Ovary (tissue), 9 donors: ENCODE measurements around the gene CFAP73. TPM values are rescaled to one million over a fixed set of nuclear protein-coding genes. Genes with fewer than 3 reads are reported as not detected.

Experiments
- DNase-seq, 5 donors: peaks; one replicate each; pipeline ENCODE4 v3.0.0-alpha.2; 2019 to 2020
- H3K27ac ChIP-seq, 2 donors: fragments of 200-600 bp; one replicate each; pipeline versions ENCODE4 v1.5.1 to v1.8.0; 2019 to 2022
- H3K27me3 ChIP-seq: fragments of 200-600 bp; one replicate; pipeline ENCODE4 v1.8.0; 2022
- H3K36me3 ChIP-seq: fragments of 200-600 bp; sonication (generic); one replicate; pipeline ENCODE4 v1.5.1; 2019
- H3K4me1 ChIP-seq: one replicate; pipeline ENCODE4 v1.8.1; 2013; ENCODE audit warnings: mild to moderate bottlenecking, moderate library complexity; ENCODE audit not compliant: insufficient read depth
- H3K4me3 ChIP-seq: fragments of 200-600 bp; sonication (generic); one replicate; pipeline ENCODE4 v1.5.1; 2017
- H3K9me3 ChIP-seq, 2 donors: fragments of 200-600 bp in 1 of 2; sonication (generic) in 1 of 2; one replicate each; pipeline versions ENCODE4 v1.5.1 to v1.8.1; 2013 to 2019; ENCODE audit warnings: mild to moderate bottlenecking in 1 of 2, moderate library complexity in 1 of 2
- EP300 ChIP-seq: sonication (generic); formaldehyde crosslinking; IDR thresholded peaks from one replicate; pipeline ENCODE4 v1.6.1; 2017; ENCODE audit warnings: antibody characterized with exemption
- POLR2A ChIP-seq: fragments of 450-650 bp; IDR thresholded peaks from one replicate; pipeline ENCODE4 v1.6.1; 2017; ENCODE audit warnings: antibody characterized with exemption, mild to moderate bottlenecking, moderate library complexity
- WGBS, 3 donors: extraction: QIAGEN DNeasy Blood & Tissue Kit in 1 of 3; methylation state at CpG; one replicate each; pipeline versions ENCODE4 v1.1.5 to v1.1.7; 2013 to 2017; 5-methylcytosine and 5-hydroxymethylcytosine counted together
- intact Hi-C, 4 donors: fragments of 100-400 bp; cut with DNase I; formaldehyde crosslinking; loops; one replicate each; pipeline versions ENCODE4 v1.11.0 to v1.15.1; 2022 to 2023
- polyA plus RNA-seq, 2 donors: library from polyadenylated mRNA; stranded (reverse); fragments of 200-250 nt in 1 of 2; fragments of 350-450 nt in 1 of 2; fragmentation: Illumina TruSeq in 1 of 2; extraction: RNeasy Lipid Tissue Mini Kit (QIAGEN cat#74804) in 1 of 2; gene quantifications; one replicate each; pipeline ENCODE4 v1.2.3, GENCODE V29; 2013 to 2014
- total RNA-seq, 7 donors: library from RNA; depleted of rRNA in 2 of 7; stranded (reverse); fragments of >200 nt in 2 of 7; fragmentation: NEBNext Ultra II Directional in 3 of 7; extraction: Animal tissue kit (Norgen Biotek cat#: 25700) in 3 of 7; gene quantifications; one replicate each; pipeline versions ENCODE4 v1.1.0 to v1.2.4, GENCODE V29; 2016 to 2023
- TF ChIP-seq, protein P1 (sequence below), 3 donors: fragments of 450-650 bp in 2 of 3; fragments of 200-600 bp in 1 of 3; IDR thresholded peaks; one replicate each; pipeline versions ENCODE4 v1.5.1 to v1.8.0; 2016 to 2022; ENCODE audit warnings: antibody characterized with exemption in 3 of 3, mild to moderate bottlenecking in 1 of 3
- donor health status: DM: no; HTN: no; CAD: no; lungs with moderate emphysema.
- donor health status: DM: no; HTN: no; CAD: no.
- donor health status: Bipolar disorder and iron deficiency.
- donor health status: DM: yes; HTN: yes; CAD: no.
- donor health status: DM: no; HTN: no; CAD: no.
- donor health status: DM: yes; HTN: yes; CAD: no.

The CFAP73 gene
- total and polyA plus RNA-seq, 9 donors, result 0.15 to 38.3 (median 1.5) TPM; not detected in 3

DNA sequence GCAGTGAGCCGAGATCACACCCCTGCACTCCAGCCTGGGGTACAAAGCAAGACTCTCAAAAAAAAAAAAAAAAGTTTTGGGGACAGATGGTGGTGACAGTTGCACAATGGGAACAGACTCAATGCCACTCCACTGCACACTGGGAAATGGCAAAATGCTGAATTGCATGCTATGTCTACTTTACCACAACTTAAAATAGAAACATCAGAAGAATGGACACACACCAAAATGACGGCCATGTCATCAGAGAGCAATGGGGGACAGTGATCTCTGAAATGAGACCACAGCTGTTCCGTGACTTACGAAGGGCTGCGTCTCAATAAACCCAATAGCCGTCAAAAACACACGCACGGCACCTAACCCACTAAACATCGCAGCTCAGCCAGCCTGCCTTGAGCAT lies 22.0 kb downstream of the CFAP73 start:
- H3K36me3 ChIP-seq, result no peaks in the 10 kb centered on the region
- H3K9me3 ChIP-seq, result no peaks in the 10 kb centered on the region
- no peak overlapping the region for H3K4me3 ChIP-seq
- no peak overlapping the region for H3K27ac ChIP-seq
- DNase-seq, result no peak
- 93 to 97% (median 96%) methylated on average over 9 of the region's 9 CpGs for WGBS, 3 donors
- peaks cover 4% of the 10 kb centered on the region for H3K4me1 ChIP-seq
- intact Hi-C loops, result loop anchor here in 2 of 4 donors (5.0 to 10.0 kb wide), 2 partner anchors 119 to 263 kb away; no protein-coding TSS in a partner anchor
- H3K27me3 ChIP-seq, result no peaks in the 10 kb centered on the region
- no peak for TF ChIP-seq EP300
- no peak for TF ChIP-seq POLR2A
- TF ChIP-seq, protein P1, sequence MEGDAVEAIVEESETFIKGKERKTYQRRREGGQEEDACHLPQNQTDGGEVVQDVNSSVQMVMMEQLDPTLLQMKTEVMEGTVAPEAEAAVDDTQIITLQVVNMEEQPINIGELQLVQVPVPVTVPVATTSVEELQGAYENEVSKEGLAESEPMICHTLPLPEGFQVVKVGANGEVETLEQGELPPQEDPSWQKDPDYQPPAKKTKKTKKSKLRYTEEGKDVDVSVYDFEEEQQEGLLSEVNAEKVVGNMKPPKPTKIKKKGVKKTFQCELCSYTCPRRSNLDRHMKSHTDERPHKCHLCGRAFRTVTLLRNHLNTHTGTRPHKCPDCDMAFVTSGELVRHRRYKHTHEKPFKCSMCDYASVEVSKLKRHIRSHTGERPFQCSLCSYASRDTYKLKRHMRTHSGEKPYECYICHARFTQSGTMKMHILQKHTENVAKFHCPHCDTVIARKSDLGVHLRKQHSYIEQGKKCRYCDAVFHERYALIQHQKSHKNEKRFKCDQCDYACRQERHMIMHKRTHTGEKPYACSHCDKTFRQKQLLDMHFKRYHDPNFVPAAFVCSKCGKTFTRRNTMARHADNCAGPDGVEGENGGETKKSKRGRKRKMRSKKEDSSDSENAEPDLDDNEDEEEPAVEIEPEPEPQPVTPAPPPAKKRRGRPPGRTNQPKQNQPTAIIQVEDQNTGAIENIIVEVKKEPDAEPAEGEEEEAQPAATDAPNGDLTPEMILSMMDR (IDR thresholded peaks at IDR 0.05), result no peak

DNA sequence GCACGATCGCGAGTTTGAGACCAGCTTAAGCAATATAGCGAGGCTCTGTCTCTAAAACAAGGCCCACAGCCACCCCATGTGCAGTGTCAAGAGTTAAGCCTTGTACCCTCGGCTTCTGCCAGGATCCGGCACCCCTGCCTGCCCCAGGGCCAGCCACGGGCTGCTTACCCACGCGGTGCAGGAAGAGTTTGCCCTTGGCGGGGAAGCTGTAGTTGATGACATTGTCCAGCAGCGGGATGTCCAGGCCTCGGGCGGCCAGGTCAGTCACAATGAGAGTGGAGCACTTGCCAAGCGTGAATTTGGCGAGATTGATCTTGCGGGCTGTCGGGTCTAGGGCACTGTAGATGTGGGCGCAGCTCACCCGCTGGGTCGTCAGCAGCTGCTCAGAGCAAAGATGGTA lies 22.7 kb downstream of the CFAP73 start:
- no peaks in the 10 kb centered on the region for H3K27me3 ChIP-seq
- intact Hi-C loops, result loop anchor here in 2 of 4 donors (5.0 to 10.0 kb wide), 2 partner anchors 120 to 263 kb away; no protein-coding TSS in a partner anchor
- peaks cover 4% of the 10 kb centered on the region for H3K4me1 ChIP-seq
- TF ChIP-seq, protein P1 (IDR thresholded peaks at IDR 0.05), result no peak
- TF ChIP-seq POLR2A (no peak), EP300 (no peak)
- 90 to 96% (median 92%) methylated on average over 20 of the region's 20 CpGs for WGBS, 3 donors
- no peak overlapping the region for H3K4me3 ChIP-seq
- no peaks in the 10 kb centered on the region for H3K36me3 ChIP-seq
- H3K27ac ChIP-seq, result no peak overlapping the region
- H3K9me3 ChIP-seq, result peaks cover 0 to 2% of the 10 kb centered on the region in 2 donors
- no peak for DNase-seq

DNA sequence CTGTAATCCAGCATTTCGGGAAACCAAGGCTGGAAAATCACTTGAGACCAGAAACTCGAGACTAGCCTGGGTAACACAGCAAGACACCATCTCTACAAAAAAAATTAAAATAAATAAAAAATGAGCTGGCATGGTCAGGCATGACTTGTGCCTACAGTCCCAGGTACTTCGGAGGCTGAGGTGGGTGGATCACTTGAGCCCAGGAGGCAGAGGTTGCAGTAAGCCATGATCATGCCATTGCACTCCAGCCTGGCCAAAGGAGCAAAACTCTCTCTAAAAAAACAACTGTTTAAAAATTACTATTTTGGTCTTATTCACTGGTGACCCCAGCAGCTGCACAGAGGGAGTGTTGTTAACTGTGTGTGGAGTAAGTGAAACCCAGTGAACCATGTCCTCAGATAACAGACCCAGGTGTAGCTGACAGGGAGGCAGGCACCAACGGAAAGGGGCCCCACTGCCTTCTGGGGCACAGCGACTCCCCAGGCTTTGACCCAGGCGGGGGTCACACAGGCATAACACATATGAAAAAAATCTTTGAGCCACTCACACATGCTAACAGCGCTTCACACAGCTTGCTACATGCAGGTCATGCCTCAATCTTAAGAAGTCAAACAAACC lies 23.7 kb downstream of the CFAP73 start:
- 63 to 85% (median 70%) methylated on average over 7 of the region's 7 CpGs for WGBS, 3 donors
- H3K4me3 ChIP-seq, result no peak overlapping the region
- no peak overlapping the region for H3K27ac ChIP-seq
- TF ChIP-seq EP300, result no peak
- no peak for TF ChIP-seq POLR2A
- TF ChIP-seq, protein P1 (IDR thresholded peaks at IDR 0.05), result no peak
- peaks cover 0 to 9% of the 10 kb centered on the region in 2 donors for H3K9me3 ChIP-seq
- intact Hi-C loops, result loop anchor here in 2 of 4 donors (5.0 to 10.0 kb wide), 2 partner anchors 121 to 262 kb away; no protein-coding TSS in a partner anchor
- no peaks in the 10 kb centered on the region for H3K27me3 ChIP-seq
- no peak for DNase-seq
- no peaks in the 10 kb centered on the region for H3K36me3 ChIP-seq
- H3K4me1 ChIP-seq, result peaks cover 4% of the 10 kb centered on the region

DNA sequence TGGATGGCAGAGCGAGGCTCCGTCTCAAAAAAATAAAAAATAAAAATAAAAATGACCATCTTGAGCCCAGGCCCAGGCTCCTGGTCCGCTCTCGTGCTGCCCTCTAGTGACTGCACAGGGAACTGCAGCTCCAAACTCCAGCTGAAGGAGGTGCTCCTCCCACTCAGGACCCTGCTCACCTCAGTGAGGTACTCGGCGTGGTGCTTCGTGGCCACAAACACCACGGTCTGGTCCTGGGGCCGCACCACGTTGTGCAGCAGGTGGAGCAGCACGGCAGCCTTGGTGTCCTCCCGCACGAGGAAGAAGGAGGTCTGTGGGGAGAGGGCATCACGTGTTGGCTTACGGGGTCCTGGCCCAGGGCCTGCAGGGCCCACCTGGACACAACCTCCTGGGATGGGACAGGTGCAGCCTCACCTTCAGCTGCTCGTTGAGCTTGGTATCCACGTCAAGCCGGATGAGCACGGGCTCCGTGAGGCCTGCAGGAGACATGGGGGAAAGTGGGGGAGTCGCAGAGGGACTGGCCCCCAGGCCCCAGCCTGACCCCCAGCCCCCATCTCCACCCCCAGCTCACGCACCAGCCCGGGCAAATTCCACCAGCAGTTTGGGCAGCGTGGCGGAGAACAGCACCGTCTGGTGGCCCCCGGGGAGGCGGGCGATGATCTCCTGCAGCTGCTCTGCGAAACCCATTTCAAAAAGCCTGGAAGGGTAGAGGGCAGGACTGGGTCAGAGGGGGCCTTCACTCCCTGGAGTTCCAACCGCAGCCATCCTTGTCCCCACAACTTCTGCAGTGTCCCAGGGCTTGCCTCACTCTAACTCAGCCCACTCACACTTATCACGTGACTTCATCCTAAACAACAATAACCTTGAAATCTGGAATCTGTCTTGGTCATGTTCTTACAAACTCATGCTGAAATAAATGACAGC lies 25.2 kb downstream of the CFAP73 start:
- Histone ChIP-seq H3K4me3 (no peak overlapping the region), H3K36me3 (no peaks in the 10 kb centered on the region), H3K27me3 (no peaks in the 10 kb centered on the region), H3K9me3 (peaks cover 0 to 9% of the 10 kb centered on the region in 2 donors), H3K27ac (no peak overlapping the region), H3K4me1 (peaks cover 4% of the 10 kb centered on the region)
- 39 to 46% (median 39%) methylated on average over 31 to 32 of the region's 32 CpGs for WGBS, 3 donors
- TF ChIP-seq EP300 (no peak), POLR2A (no peak)
- TF ChIP-seq, protein P1 (IDR thresholded peaks at IDR 0.05), result peak; percentile 70 to 82 (median 75)
- intact Hi-C loops, result loop anchor here in 2 of 4 donors (5.0 to 10.0 kb wide), 2 partner anchors 122 to 260 kb away; no protein-coding TSS in a partner anchor
- DNase-seq, result peak; percentile 51 to 85 (median 76)
